ENCODE results near the gene DIAPH3.

DIAPH3 gene

GRCh38 chr13:59721926-59722910, 441.5 kb downstream of the DIAPH3 start:
- DNase-seq (ENCODE audit: low spot score) = peak; percentile 5

GRCh38 chr13:59715611-59716010, 448.1 kb downstream of the DIAPH3 start:
- DNase-seq (ENCODE audit: low spot score) = no peak

GRCh38 chr13:59710996-59711701, 452.6 kb downstream of the DIAPH3 start:
- DNase-seq (ENCODE audit: low spot score) = no peak

- DNase-seq (ENCODE audit: low spot score) = no peak
Measured at GRCh38 chr13:59710416-59710815, 453.3 kb downstream of the DIAPH3 start.

- DNase-seq (ENCODE audit: low spot score) = no peak
Measured at GRCh38 chr13:59706101-59706976, 457.4 kb downstream of the DIAPH3 start.

- no peak for DNase-seq (ENCODE audit: low spot score)
Measured at GRCh38 chr13:59702269-59702668, 461.5 kb downstream of the DIAPH3 start.

GRCh38 chr13:59701261-59701660, 462.5 kb downstream of the DIAPH3 start:
- DNase-seq (ENCODE audit: low spot score) = no peak

GRCh38 chr13:59700281-59700680, 463.4 kb downstream of the DIAPH3 start:
- no peak for DNase-seq (ENCODE audit: low spot score)

GRCh38 chr13:59696271-59696670, 467.5 kb downstream of the DIAPH3 start:
- DNase-seq (ENCODE audit: low spot score) = no peak

GRCh38 chr13:59691501-59692066, 472.1 kb downstream of the DIAPH3 start:
- DNase-seq (ENCODE audit: low spot score) = no peak

GRCh38 chr13:59690857-59691500, 472.7 kb downstream of the DIAPH3 start:
- DNase-seq (ENCODE audit: low spot score) = no peak

GRCh38 chr13:59689057-59689456, 474.7 kb downstream of the DIAPH3 start:
- no peak for DNase-seq (ENCODE audit: low spot score)

GRCh38 chr13:59686798-59687394, 476.8 kb downstream of the DIAPH3 start:
- no peak for DNase-seq (ENCODE audit: low spot score)

GRCh38 chr13:59684105-59684504, 479.6 kb downstream of the DIAPH3 start:
- DNase-seq (ENCODE audit: low spot score) = no peak

GRCh38 chr13:59681636-59682311, 482.0 kb downstream of the DIAPH3 start:
- DNase-seq (ENCODE audit: low spot score) = no peak

GRCh38 chr13:59680429-59681024, 483.2 kb downstream of the DIAPH3 start:
- DNase-seq (ENCODE audit: low spot score) = peak; percentile 48

GRCh38 chr13:59679254-59679653, 484.5 kb downstream of the DIAPH3 start:
- no peak for DNase-seq (ENCODE audit: low spot score)

- DNase-seq (ENCODE audit: low spot score) = peak; percentile 51
Measured at GRCh38 chr13:59677966-59678814, 485.5 kb downstream of the DIAPH3 start.

GRCh38 chr13:59677430-59677829, 486.3 kb downstream of the DIAPH3 start:
- DNase-seq (ENCODE audit: low spot score) = no peak

All from SW480 (cell line).